GM19397 (cell line): Measurements from ENCODE around the gene FAM25A.
"Not testable (repeated sequence)": the region's sequence is repeated elsewhere in the genome, so short reads cannot be mapped to it uniquely, and the experiment has no call there.

ENCODE experiments used
- ATAC-seq: cut with Tn5 transposase; IDR thresholded peaks from one replicate; pipeline ENCODE4 v1.9.1; 2021; ENCODE audit warnings: mild to moderate bottlenecking, moderate library complexity; ENCODE audit not compliant: unreplicated experiment

FAM25A gene

GRCh38 chr10:87020056-87020455 lies at the start of gene FAM25A:
Gene FAM25A, plus strand, starts transcription at chr10:87020294. Its CDS starts 31 bp downstream, at chr10:87020325.
- ATAC-seq = not testable (repeated sequence)

- no peak for ATAC-seq
Measured at GRCh38 chr10:86970982-86971231, 49.2 kb upstream of the FAM25A start.

- ATAC-seq = peak; percentile 87
Measured at GRCh38 chr10:86971232-86971991, 48.7 kb upstream of the FAM25A start.

- ATAC-seq = no peak
Measured at GRCh38 chr10:86972613-86973380, 47.3 kb upstream of the FAM25A start.

- no peak for ATAC-seq
Measured at GRCh38 chr10:86974484-86974883, 45.6 kb upstream of the FAM25A start.

GRCh38 chr10:86976362-86977056 lies 43.6 kb upstream of the FAM25A start:
- ATAC-seq = no peak

GRCh38 chr10:86978457-86978856 lies 41.6 kb upstream of the FAM25A start:
- not testable (repeated sequence) for ATAC-seq

- no peak for ATAC-seq
Measured at GRCh38 chr10:86979296-86979818, 40.7 kb upstream of the FAM25A start.

GRCh38 chr10:86979977-86980448 lies 40.1 kb upstream of the FAM25A start:
- no peak for ATAC-seq

- not testable (repeated sequence) for ATAC-seq
Measured at GRCh38 chr10:86981020-86981419, 39.1 kb upstream of the FAM25A start.

- no peak for ATAC-seq
Measured at GRCh38 chr10:86981716-86982115, 38.4 kb upstream of the FAM25A start.

GRCh38 chr10:86984498-86984897 lies 35.6 kb upstream of the FAM25A start:
- ATAC-seq = not testable (repeated sequence)

GRCh38 chr10:86988520-86988919 lies 31.6 kb upstream of the FAM25A start:
- ATAC-seq = no peak

GRCh38 chr10:86991362-86991761 lies 28.7 kb upstream of the FAM25A start:
- not testable (repeated sequence) for ATAC-seq

- no peak for ATAC-seq
Measured at GRCh38 chr10:86992456-86992855, 27.6 kb upstream of the FAM25A start.

GRCh38 chr10:86992929-86993328 lies 27.2 kb upstream of the FAM25A start:
- no peak for ATAC-seq

- ATAC-seq = not testable (repeated sequence)
Measured at GRCh38 chr10:86999802-87000403, 20.2 kb upstream of the FAM25A start.

GRCh38 chr10:87000491-87000890 lies 19.6 kb upstream of the FAM25A start:
- no peak for ATAC-seq

- not testable (repeated sequence) for ATAC-seq
Measured at GRCh38 chr10:87007124-87007523, 13.0 kb upstream of the FAM25A start.

- not testable (repeated sequence) for ATAC-seq
Measured at GRCh38 chr10:87007674-87008073, 12.4 kb upstream of the FAM25A start.

- not testable (repeated sequence) for ATAC-seq
Measured at GRCh38 chr10:87008303-87008702, 11.8 kb upstream of the FAM25A start.
